DMS53 treated with DMSO at 0.1 percent for 48 hours (cell line): ENCODE data around the gene AK5.

ENCODE experiments used
- DNase-seq: peaks from one replicate; lab custom pipeline; 2025; ENCODE audit not compliant: unreplicated experiment; lab: John Stamatoyannopoulos, UW

Gene AK5

GRCh38 chr1:77281491-77282186 is at the start of gene AK5:
Gene AK5 (plus strand): TSS chr1:77282019. CDS start chr1:77282314, 295 bp downstream.
- peak; percentile 34 for DNase-seq

DNA sequence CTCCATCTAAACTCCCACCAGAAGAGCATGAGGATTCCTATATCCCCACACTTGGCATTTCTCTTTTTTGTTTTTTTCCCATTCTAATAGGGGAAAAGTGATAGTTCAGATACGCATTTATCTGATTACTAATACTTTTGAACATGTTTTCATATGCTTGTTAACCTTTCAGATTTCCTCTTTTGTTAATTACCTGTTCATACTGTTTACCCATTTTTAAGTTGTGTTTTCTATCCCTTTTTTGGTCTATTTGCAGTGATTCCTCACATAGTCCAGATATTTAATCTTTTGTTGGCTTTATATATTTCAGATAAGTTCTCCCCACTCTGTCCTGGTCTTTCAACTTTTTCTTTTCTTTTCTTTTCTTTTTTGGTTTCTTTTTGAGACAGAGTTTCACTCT is 49.0 kb upstream of the AK5 start:
- no peak for DNase-seq

DNA sequence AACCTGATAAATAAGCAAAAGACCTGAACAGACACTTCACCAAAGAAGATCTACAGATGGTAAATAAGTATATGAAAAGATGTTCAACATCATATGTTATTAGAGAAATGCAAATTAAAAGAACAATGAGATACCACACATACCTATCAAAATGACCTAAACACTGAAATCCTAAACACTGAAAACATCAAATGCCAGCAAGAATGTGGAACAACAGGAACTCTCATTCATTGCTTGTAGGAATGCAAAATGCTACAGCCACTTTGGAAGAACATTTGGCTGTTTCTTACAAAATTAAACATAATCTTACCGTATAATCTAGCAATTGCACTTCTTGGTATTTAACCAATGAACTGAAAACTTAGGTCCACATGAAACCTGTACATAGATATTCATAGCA is 47.7 kb upstream of the AK5 start:
- no peak for DNase-seq

DNA sequence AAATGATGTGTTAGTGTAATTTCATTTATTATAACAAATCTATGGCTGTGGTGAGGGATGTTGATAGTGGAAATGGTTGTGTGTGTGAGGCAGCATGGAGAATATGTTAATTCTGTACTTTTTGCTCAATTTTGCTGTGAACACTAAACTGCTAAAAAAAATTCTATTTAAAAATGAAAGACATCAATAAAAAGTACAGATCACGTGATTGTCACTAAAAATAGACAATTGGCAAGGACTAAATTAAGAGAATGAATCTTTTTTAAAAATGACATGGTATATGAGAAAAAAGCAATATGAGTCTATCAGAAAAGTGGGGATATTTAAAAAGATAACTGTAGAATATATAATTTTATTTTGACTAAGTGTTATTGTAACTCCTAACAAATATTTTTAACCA is 46.9 kb upstream of the AK5 start:
- DNase-seq, result no peak

GRCh38 chr1:77238462-77238861 is 43.4 kb upstream of the AK5 start:
- DNase-seq, result no peak

DNA sequence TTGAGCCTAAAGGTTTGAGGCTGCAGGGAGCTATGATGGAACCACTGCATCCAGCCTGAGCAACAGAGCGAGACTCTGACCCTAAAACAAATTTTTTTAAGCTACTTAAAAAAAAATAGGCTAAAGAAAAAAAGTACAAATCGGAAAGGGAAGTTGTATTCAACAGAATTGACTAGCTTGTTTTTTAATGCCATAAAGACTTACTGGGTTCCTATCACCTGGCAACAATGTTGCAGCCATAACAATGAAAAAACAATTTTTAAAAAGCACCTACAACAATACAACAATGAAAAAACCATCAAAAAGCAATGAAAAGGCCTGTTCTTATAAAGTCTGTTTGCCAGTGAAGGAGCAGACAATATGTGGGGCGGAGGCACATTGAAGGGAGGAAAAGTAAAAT is 42.5 kb upstream of the AK5 start:
- no peak for DNase-seq

- no peak for DNase-seq
Measured at GRCh38 chr1:77245830-77246229, 36.0 kb upstream of the AK5 start.

- no peak for DNase-seq
Measured at GRCh38 chr1:77250126-77250525, 31.7 kb upstream of the AK5 start.

GRCh38 chr1:77253211-77253610 is 28.6 kb upstream of the AK5 start:
- no peak for DNase-seq

DNA sequence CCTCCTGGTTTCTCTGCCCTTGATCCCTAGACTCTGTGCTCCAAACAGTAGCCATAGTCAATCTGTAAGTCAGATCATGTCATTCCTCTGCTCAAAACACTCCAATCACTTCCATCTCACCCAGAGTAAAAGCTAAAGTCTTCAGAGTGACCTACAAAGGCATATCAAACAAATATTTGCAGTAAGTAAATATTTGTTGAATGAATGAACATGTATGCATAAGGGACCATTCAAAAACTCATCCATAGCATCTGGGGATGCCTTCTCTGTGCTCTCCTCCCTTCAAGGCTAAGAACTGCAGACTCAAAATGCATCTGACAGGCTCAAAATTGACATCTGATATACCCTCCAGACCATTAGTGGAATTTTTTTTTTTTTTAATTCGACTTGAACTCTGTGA is 18.1 kb upstream of the AK5 start:
- DNase-seq, result peak; percentile 95

GRCh38 chr1:77265180-77265579 is 16.6 kb upstream of the AK5 start:
- DNase-seq, result no peak

GRCh38 chr1:77267035-77267434 is 14.8 kb upstream of the AK5 start:
- no peak for DNase-seq

DNA sequence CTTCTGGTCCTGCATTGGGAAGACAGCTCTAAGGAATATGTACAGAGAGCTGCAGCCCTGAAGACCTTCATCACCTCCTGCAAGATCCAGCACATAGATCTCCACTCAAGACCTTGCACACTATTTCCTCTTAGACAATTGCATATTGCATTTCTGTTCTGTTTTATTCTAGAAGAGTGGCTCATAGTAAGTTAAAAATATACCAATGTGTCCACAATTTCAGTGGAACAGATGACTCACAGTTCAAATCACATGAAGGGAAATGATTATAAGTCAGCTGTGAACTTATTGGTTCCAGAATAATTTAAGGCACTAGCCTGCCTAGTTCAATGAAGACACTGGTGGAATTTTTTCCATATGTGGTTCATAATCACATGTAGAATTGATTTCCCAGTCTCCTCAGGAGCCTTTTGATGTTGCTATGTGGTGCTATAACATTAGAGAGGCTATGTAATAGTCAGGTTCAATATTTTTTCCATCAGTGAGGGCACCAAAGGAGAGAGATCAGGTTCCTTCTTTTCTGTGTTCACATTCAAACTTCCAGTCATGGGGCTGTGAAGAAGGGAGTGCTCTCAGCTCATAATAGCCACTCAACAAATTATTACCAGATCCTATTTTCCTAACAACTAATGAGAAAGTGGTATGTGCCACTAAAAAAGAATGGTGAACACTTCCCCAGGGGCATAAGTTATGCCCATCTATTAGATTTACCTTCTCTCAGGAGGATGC is 9.8 kb upstream of the AK5 start:
- peak; percentile 13 for DNase-seq

- DNase-seq, result no peak
Measured at GRCh38 chr1:77273891-77274290, 7.9 kb upstream of the AK5 start.

DNA sequence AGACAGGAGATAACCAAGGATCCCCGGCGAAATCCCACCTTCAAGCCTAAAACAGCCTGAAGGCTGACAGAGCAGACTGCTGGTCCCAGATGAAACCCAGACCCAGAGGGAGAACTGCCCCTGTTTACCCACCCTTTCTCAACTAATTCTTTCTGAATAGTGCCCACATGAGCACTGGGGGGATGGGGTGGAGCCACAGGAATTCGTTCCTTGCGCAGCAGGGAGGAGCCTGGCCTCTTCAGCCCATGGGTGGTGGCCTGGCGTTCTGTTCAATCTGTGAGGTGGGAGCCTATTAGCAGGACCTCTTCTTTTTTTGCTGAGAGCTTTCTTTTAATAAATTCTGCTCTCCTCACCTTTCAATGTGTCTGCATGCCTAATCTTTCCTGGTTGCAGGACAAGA is 6.6 kb upstream of the AK5 start:
- no peak for DNase-seq

- DNase-seq, result no peak
Measured at GRCh38 chr1:77276941-77277340, 4.9 kb upstream of the AK5 start.

- no peak for DNase-seq
Measured at GRCh38 chr1:77279929-77280328, 1.9 kb upstream of the AK5 start.

DNA sequence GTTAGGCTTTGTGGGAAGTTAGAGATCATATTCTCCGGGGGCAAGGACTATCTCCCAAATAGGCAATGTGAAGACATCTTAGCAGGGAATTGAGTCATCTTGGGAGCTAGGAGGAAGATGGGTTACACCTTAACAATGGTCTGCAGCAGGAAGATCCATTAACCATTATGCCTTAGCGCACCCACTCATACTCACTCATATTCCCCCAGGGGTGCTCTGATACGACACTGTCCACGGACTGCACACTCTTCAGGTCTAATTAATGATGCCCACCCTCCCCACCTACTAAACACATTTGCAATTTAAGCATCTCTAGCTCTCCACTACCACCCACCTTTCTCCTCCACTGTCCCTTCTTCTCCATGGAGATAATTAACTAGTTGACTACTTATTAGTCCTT is 857 bp upstream of the AK5 start:
- no peak for DNase-seq

- DNase-seq, result peak; percentile 34
Measured at GRCh38 chr1:77282187-77282865, 507 bp downstream of the AK5 start.

DNA sequence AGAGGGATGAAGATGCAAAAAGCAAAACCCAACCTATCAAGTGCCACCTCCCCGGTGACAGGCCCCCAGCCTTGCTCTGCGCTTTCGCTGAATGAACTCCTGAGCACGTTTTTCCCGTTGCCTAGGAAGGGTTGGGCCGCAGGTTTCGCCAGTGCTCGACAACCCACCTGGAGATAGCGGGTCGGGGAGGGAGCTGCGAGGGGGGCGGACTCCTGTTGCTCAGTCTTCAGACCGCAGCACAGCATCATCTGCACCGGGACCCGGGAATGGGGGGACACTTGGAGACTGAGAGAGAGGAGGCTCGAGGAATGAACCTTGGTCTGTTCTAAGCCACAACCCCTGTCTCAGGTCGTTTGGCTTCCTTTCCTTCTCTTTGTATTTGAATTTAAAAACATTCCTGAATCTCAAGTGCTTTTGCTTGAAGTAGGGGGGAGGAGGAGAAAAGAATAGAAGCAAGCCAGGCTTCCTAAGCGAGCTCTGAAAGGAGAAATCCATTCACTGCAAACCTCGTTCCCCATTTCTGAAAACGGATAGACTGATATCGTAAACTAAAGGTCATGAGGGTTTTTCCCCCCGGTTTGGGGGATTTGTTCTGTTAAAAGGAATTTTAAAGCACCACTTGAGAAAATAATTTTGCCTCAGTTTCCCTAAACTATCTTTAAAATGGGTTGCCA is 1.2 kb downstream of the AK5 start:
- DNase-seq, result no peak

DNA sequence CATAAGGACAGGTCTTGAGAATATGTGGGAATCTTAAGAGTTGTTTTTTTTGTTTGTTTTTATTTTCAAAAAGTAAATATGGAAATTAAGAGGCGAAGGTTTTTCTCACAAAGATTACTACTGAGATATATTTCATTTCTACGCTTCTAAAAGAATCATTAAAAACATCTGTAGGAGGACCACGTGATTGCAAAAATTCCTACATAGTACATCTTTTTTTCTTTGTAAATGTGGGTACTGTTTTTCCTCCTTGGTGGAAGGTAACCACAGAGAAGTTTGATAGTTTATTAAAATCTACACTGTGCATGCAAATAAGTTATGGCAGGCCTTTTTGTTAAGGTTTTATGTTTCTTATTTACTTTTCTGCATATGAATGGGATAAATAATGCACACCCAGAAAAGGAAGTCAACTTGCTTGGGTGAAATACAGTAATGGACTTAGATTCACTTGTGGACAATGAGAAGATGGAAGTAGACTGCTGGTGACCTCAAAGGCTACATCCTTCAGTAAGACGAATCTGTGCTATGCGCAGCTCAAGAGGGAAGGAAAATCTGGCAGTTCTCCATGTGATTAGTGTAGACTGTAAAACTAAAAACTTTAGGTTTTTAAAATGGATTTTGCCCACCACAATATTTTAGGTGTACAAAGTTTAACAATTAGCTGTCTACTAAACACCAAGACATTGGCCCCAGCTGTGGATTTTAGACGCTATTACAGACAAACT is 2.0 kb downstream of the AK5 start:
- DNase-seq, result no peak
